H9 (cell line): ENCODE measurements around the gene MTCL1. TPM values are rescaled to one million over a fixed set of nuclear protein-coding genes. Genes with fewer than 3 reads are reported as not detected.

Source experiments
- DNase-seq: peaks from one replicate; pipeline ENCODE4 v3.0.0-alpha.2; 2017
- H2AFZ ChIP-seq: one replicate; pipeline ENCODE4 v1.6.1; 2013; ENCODE audit warnings: mild to moderate bottlenecking, low read length, control low read depth, moderate library complexity
- H2AK5ac ChIP-seq: 2 replicates; pipeline ENCODE4 v1.6.1; 2013; ENCODE audit warnings: low read length, control low read depth, mixed read lengths; ENCODE audit not compliant: insufficient read length
- H2BK120ac ChIP-seq: one replicate; pipeline ENCODE4 v1.6.1; 2013; ENCODE audit warnings: low read depth, mild to moderate bottlenecking, low read length, control low read depth, inconsistent platforms; ENCODE audit not compliant: poor library complexity, severe bottlenecking
- H2BK12ac ChIP-seq: 2 replicates; pipeline ENCODE4 v1.6.1; 2013; ENCODE audit warnings: low read length, control low read depth, mixed read lengths, low read depth; ENCODE audit not compliant: insufficient read length
- H2BK15ac ChIP-seq: 2 replicates; pipeline ENCODE4 v1.6.1; 2013; ENCODE audit warnings: low read depth, low read length, control low read depth
- H2BK20ac ChIP-seq: one replicate; pipeline ENCODE4 v1.6.1; 2013; ENCODE audit warnings: low read depth, mild to moderate bottlenecking, low read length, control low read depth, inconsistent platforms; ENCODE audit not compliant: poor library complexity, severe bottlenecking
- H2BK5ac ChIP-seq: 2 replicates; pipeline ENCODE4 v1.6.1; 2013; ENCODE audit warnings: low read length, control low read depth, mixed read lengths; ENCODE audit not compliant: insufficient read length
- H3K14ac ChIP-seq: 2 replicates; pipeline ENCODE4 v1.6.1; 2013; ENCODE audit warnings: low read length, control low read depth; ENCODE audit not compliant: insufficient read depth
- H3K18ac ChIP-seq: 2 replicates; pipeline ENCODE4 v1.6.1; 2013; ENCODE audit warnings: low read depth, mild to moderate bottlenecking, mixed read lengths, low read length, control low read depth; ENCODE audit not compliant: insufficient read length
- H3K23ac ChIP-seq: 2 replicates; pipeline ENCODE4 v1.6.1; 2013; ENCODE audit warnings: low read length, control low read depth, mixed read lengths, low read depth; ENCODE audit not compliant: insufficient read length
- H3K23me2 ChIP-seq: 2 replicates; pipeline ENCODE4 v1.6.1; 2013; ENCODE audit warnings: low read depth, mild to moderate bottlenecking, mixed read lengths, low read length, control low read depth; ENCODE audit not compliant: insufficient read length, poor library complexity, severe bottlenecking
- H3K27ac ChIP-seq: 2 replicates; pipeline ENCODE4 v1.5.1; 2013; ENCODE audit warnings: low read length, control low read depth, mixed read lengths, low read depth; ENCODE audit not compliant: insufficient read length
- H3K27me3 ChIP-seq: 2 replicates; pipeline ENCODE4 v1.6.1; 2013; ENCODE audit warnings: low read length, control low read depth, inconsistent platforms; ENCODE audit not compliant: insufficient read depth
- H3K4ac ChIP-seq: 2 replicates; pipeline ENCODE4 v1.6.1; 2013; ENCODE audit warnings: low read depth, mild to moderate bottlenecking, control low read depth, inconsistent platforms, low read length, moderate library complexity
- H3K4me1 ChIP-seq: 2 replicates; pipeline ENCODE4 v1.6.1; 2013; ENCODE audit warnings: low read length, control low read depth, inconsistent platforms; ENCODE audit not compliant: insufficient read depth
- H3K4me2 ChIP-seq: 2 replicates; pipeline ENCODE4 v1.6.1; 2013; ENCODE audit warnings: low read length, control low read depth, mixed read lengths; ENCODE audit not compliant: insufficient read length, insufficient read depth
- H3K56ac ChIP-seq: 2 replicates; pipeline ENCODE4 v1.6.1; 2013; ENCODE audit warnings: low read depth, mild to moderate bottlenecking, mixed read lengths, low read length, control low read depth; ENCODE audit not compliant: insufficient read length
- H3K79me1 ChIP-seq: 2 replicates; pipeline ENCODE4 v1.6.1; 2013; ENCODE audit warnings: low read depth, mild to moderate bottlenecking, moderate library complexity, low read length, control low read depth, inconsistent platforms; ENCODE audit not compliant: insufficient read depth, poor library complexity, severe bottlenecking
- H3K79me2 ChIP-seq: 2 replicates; pipeline ENCODE4 v1.6.1; 2013; ENCODE audit warnings: low read length, control low read depth, inconsistent platforms; ENCODE audit not compliant: insufficient read depth
- H3K9ac ChIP-seq: 2 replicates; pipeline ENCODE4 v1.6.1; 2013; ENCODE audit warnings: low read length, control low read depth, mixed read lengths; ENCODE audit not compliant: insufficient read length; ENCODE audit errors: extremely low read depth
- H3K9me3 ChIP-seq: one replicate; pipeline ENCODE4 v1.6.1; 2013; ENCODE audit warnings: low read depth, low read length, inconsistent platforms; ENCODE audit not compliant: control insufficient read depth
- H3T11ph ChIP-seq: one replicate; pipeline ENCODE4 v1.6.1; 2013; ENCODE audit warnings: mild to moderate bottlenecking, low read length, control low read depth, inconsistent platforms
- H4K20me1 ChIP-seq: one replicate; pipeline ENCODE4 v1.6.1; 2013; ENCODE audit not compliant: control insufficient read depth, insufficient read length, insufficient read depth
- H4K5ac ChIP-seq: 2 replicates; pipeline ENCODE4 v1.6.1; 2013; ENCODE audit warnings: low read depth, mild to moderate bottlenecking, mixed read lengths, low read length, control low read depth; ENCODE audit not compliant: insufficient read length
- H4K8ac ChIP-seq: replicated peaks from 2 replicates; pipeline ENCODE4 v1.6.1; 2013; ENCODE audit warnings: low read length, control low read depth, mixed read lengths, low read depth; ENCODE audit not compliant: insufficient read length
- H4K91ac ChIP-seq: 2 replicates; pipeline ENCODE4 v1.6.1; 2013; ENCODE audit warnings: low read depth, mild to moderate bottlenecking, moderate library complexity, mixed read lengths, low read length, control low read depth; ENCODE audit not compliant: insufficient read length
- H3K27ac Mint-ChIP-seq, 3 experiments: 2 replicates in 2 of 3; 3 replicates in 1 of 3; pipeline ENCODE4 v1.8.0; 2020 to 2021; ENCODE audit warnings: mixed read lengths in 3 of 3, mild to moderate bottlenecking in 1 of 3, moderate library complexity in 1 of 3
- H3K27me3 Mint-ChIP-seq: 2 replicates; pipeline ENCODE4 v1.8.0; 2021; ENCODE audit warnings: low read depth, mild to moderate bottlenecking, moderate library complexity, mixed read lengths
- H3K36me3 Mint-ChIP-seq, 3 experiments: 2 replicates in 2 of 3; 3 replicates in 1 of 3; pipeline ENCODE4 v1.8.0; 2020 to 2021; ENCODE audit warnings: low read depth in 3 of 3, mixed read lengths in 3 of 3; ENCODE audit not compliant: insufficient read depth in 1 of 3
- H3K4me1 Mint-ChIP-seq, 2 experiments: 2 replicates each; pipeline ENCODE4 v1.8.0; 2020; ENCODE audit warnings: mixed read lengths in 2 of 2
- H3K4me3 Mint-ChIP-seq, 2 experiments: 2 replicates in 1 of 2; 3 replicates in 1 of 2; pipeline ENCODE4 v1.8.0; 2020 to 2021; ENCODE audit warnings: mild to moderate bottlenecking in 2 of 2, mixed read lengths in 2 of 2, moderate library complexity in 1 of 2
- H3K9me3 Mint-ChIP-seq, 2 experiments: 2 replicates in 1 of 2; 3 replicates in 1 of 2; pipeline ENCODE4 v1.8.0; 2020; ENCODE audit warnings: mild to moderate bottlenecking in 2 of 2, mixed read lengths in 2 of 2, moderate library complexity in 1 of 2
- total RNA-seq: library from RNA; stranded (reverse); gene quantifications from 2 replicates; pipeline ENCODE4 v1.2.1, GENCODE V29; 2021
- TF ChIP-seq, protein P1 (sequence below): fragments of 200-600 bp; sonication (generic); conservative IDR thresholded peaks from 3 replicates; pipeline ENCODE4 v1.8.0; 2021; ENCODE audit warnings: antibody characterized with exemption, mild to moderate bottlenecking

The MTCL1 gene
- total RNA-seq, 1 experiment from 2014 or later = 50.7 TPM

DNA sequence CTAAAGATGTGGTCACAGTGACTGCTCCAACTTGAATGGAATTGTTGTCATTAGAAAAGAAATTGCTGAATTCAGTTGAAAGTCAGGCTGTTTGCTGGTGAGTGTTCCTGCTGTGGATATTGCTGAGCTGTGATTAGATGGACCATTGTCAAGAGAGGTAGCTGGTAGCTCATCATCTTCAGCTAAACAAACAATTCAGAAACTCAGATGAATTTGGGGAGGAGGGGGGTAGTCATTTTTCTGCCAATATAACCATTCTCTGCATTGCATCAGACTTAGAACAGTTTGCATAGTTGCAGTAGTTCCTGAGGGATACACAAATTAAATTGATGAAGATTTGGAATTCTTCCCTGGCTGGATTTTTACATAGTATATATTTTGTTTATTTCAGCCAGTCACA, 108.3 kb downstream of the MTCL1 start:
- H3T11ph ChIP-seq = no peak overlapping the region
- H2BK5ac ChIP-seq = no peak overlapping the region
- H3K18ac ChIP-seq = no peak overlapping the region
- H4K5ac ChIP-seq = no peak overlapping the region
- no peak overlapping the region for H3K9ac ChIP-seq
- no peak overlapping the region for H3K56ac ChIP-seq
- no peaks in the 10 kb centered on the region for H3K27me3 ChIP-seq
- H3K4ac ChIP-seq = no peak overlapping the region
- no peak for DNase-seq
- H3K27me3 Mint-ChIP-seq = no peaks in the 10 kb centered on the region
- no peaks in the 10 kb centered on the region for H3K9me3 Mint-ChIP-seq
- no peaks in the 10 kb centered on the region for H3K23me2 ChIP-seq
- H2BK120ac ChIP-seq = no peak overlapping the region
- TF ChIP-seq, protein P1, sequence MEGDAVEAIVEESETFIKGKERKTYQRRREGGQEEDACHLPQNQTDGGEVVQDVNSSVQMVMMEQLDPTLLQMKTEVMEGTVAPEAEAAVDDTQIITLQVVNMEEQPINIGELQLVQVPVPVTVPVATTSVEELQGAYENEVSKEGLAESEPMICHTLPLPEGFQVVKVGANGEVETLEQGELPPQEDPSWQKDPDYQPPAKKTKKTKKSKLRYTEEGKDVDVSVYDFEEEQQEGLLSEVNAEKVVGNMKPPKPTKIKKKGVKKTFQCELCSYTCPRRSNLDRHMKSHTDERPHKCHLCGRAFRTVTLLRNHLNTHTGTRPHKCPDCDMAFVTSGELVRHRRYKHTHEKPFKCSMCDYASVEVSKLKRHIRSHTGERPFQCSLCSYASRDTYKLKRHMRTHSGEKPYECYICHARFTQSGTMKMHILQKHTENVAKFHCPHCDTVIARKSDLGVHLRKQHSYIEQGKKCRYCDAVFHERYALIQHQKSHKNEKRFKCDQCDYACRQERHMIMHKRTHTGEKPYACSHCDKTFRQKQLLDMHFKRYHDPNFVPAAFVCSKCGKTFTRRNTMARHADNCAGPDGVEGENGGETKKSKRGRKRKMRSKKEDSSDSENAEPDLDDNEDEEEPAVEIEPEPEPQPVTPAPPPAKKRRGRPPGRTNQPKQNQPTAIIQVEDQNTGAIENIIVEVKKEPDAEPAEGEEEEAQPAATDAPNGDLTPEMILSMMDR = no peak
- H3K79me1 ChIP-seq = no peaks in the 10 kb centered on the region
- no peak overlapping the region for H3K27ac ChIP-seq
- no peaks in the 10 kb centered on the region for H3K4me1 ChIP-seq
- no peak overlapping the region for H2AFZ ChIP-seq
- no peak overlapping the region; a peak in 1 of 7 replicates for H3K27ac Mint-ChIP-seq
- H3K4me1 Mint-ChIP-seq = no peaks in the 10 kb centered on the region
- no peak overlapping the region for H3K23ac ChIP-seq
- H3K9me3 ChIP-seq = no peaks in the 10 kb centered on the region
- H4K8ac ChIP-seq = no peak overlapping the region
- no peak overlapping the region for H3K14ac ChIP-seq
- H4K20me1 ChIP-seq = no peaks in the 10 kb centered on the region
- H2AK5ac ChIP-seq = no peak overlapping the region
- no peak overlapping the region for H3K4me3 Mint-ChIP-seq
- H2BK15ac ChIP-seq = no peak overlapping the region
- no peak overlapping the region for H2BK20ac ChIP-seq
- H3K79me2 ChIP-seq = no peaks in the 10 kb centered on the region
- peaks cover 40 to 77% (median 72%) of the 10 kb centered on the region in 3 experiments; a peak in 6 of 7 replicates for H3K36me3 Mint-ChIP-seq
- no peak overlapping the region for H3K4me2 ChIP-seq
- no peak overlapping the region for H4K91ac ChIP-seq
- H2BK12ac ChIP-seq = no peak overlapping the region
